GM23248 (cell line): ENCODE measurements around the gene GPR39.

ENCODE experiments used
- EZH2 ChIP-seq: fragments of 200-600 bp; sonication (generic); IDR thresholded peaks from 2 replicates; pipeline ENCODE4 v1.6.1; 2018; ENCODE audit warnings: antibody characterized with exemption, mild to moderate bottlenecking; ENCODE audit not compliant: insufficient read depth, poor library complexity, severe bottlenecking
- EZH2phosphoT487 ChIP-seq: fragments of 200-600 bp; sonication (generic); IDR thresholded peaks from 2 replicates; pipeline ENCODE4 v1.6.1; 2018; ENCODE audit warnings: antibody characterized with exemption, moderate library complexity, mild to moderate bottlenecking, low read depth; ENCODE audit not compliant: insufficient read depth

DNA sequence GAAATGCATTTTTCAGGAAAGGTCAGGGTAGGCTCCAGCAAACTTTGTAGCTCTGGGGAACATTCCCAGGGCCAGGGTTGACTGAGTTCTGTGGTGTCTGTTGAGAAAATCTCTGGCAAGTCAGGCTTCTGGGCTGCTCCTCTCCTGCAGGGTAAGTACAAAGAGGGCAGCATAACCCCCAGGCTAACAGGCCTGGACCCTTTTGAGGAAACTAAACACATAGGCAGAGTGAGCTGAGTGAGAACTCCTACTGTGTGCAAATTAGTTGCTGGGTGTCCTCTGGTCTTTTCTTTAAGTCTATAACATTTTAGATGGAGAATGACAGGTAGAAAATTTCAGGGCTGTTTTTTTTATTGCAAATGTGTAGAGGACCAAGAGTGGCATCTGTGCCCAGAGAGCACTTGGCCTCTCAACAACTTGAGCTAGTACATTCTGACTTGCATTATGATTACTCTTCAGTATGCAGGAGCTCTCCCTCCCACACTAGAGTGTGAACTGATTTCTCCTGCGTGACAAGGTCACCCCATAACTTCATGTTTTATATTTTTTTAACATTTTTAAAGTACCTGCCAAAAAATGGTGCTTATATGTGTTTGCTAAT, 49.9 kb downstream of the GPR39 start:
- TF ChIP-seq EZH2 (no peak), EZH2phosphoT487 (no peak)
